ENCODE measurements around the gene ARPIN. TPM values are rescaled to one million over a fixed set of nuclear protein-coding genes. Genes with fewer than 3 reads are reported as not detected.

Gene ARPIN
- total RNA-seq, 1 donor from 2014 or later: 29.8 TPM

DNA sequence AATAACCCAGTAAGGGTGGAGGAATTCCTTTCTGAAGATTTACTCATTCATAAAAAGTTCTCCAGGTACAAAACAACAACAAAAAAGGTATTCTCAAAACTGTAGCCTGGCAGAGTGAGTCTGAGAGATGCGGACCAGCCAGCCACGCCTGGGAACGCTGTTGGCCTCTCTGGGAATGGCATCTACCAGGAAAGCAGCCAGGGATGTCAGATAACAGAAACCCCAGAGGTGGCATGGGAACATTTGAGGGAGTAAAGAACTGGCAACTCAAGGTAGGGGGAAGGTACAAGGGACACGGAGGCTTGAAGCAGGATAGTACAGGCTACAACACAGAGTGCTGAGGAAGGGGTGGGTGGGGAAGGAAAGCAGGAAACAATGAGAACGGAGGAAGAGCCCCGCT lies 11.9 kb downstream of the ARPIN start:
- H3K4me1 ChIP-seq: no peaks in the 10 kb centered on the region
- no peak overlapping the region for H3K27ac ChIP-seq
- no peak overlapping the region for H3K4me3 ChIP-seq
- H3K27me3 ChIP-seq: no peaks in the 10 kb centered on the region
- TF ChIP-seq, protein P1, sequence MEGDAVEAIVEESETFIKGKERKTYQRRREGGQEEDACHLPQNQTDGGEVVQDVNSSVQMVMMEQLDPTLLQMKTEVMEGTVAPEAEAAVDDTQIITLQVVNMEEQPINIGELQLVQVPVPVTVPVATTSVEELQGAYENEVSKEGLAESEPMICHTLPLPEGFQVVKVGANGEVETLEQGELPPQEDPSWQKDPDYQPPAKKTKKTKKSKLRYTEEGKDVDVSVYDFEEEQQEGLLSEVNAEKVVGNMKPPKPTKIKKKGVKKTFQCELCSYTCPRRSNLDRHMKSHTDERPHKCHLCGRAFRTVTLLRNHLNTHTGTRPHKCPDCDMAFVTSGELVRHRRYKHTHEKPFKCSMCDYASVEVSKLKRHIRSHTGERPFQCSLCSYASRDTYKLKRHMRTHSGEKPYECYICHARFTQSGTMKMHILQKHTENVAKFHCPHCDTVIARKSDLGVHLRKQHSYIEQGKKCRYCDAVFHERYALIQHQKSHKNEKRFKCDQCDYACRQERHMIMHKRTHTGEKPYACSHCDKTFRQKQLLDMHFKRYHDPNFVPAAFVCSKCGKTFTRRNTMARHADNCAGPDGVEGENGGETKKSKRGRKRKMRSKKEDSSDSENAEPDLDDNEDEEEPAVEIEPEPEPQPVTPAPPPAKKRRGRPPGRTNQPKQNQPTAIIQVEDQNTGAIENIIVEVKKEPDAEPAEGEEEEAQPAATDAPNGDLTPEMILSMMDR (IDR thresholded peaks at IDR 0.05): no peak
- peaks cover 20 to 44% of the 10 kb centered on the region in 2 donors for H3K36me3 ChIP-seq
- no peak for DNase-seq (ENCODE audit: low spot score in 2 of 2)
- no peaks in the 10 kb centered on the region for H3K9me3 ChIP-seq
- intact Hi-C loops (cut with DNase I): no loop called here

- no peak for DNase-seq (ENCODE audit: low spot score in 2 of 2)
- Histone ChIP-seq H3K4me3 (no peak overlapping the region), H3K27ac (no peak overlapping the region), H3K36me3 (peaks cover 20 to 36% of the 10 kb centered on the region in 2 donors), H3K4me1 (no peaks in the 10 kb centered on the region), H3K27me3 (no peaks in the 10 kb centered on the region), H3K9me3 (no peaks in the 10 kb centered on the region)
- intact Hi-C loops (cut with DNase I): loop anchor here (10.0 kb wide), 2 partner anchors 225 to 985 kb away; partner anchors contain the start of genes FES and PLIN1
- TF ChIP-seq, protein P1 (IDR thresholded peaks at IDR 0.05): no peak
Measured at GRCh38 chr15:89899951-89900567, 12.7 kb downstream of the ARPIN start.

GRCh38 chr15:89899295-89899945 lies 13.3 kb downstream of the ARPIN start:
- TF ChIP-seq, protein P1 (IDR thresholded peaks at IDR 0.05): no peak
- Histone ChIP-seq H3K9me3 (no peaks in the 10 kb centered on the region), H3K27me3 (no peaks in the 10 kb centered on the region), H3K4me1 (peaks cover 0 to 3% of the 10 kb centered on the region in 2 donors), H3K4me3 (no peak overlapping the region), H3K36me3 (peaks cover 20 to 31% of the 10 kb centered on the region in 2 donors), H3K27ac (no peak overlapping the region)
- intact Hi-C loops (cut with DNase I): loop anchor here (10.0 kb wide), 2 partner anchors 225 to 985 kb away; partner anchors contain the start of genes FES and PLIN1
- DNase-seq (ENCODE audit: low spot score in 2 of 2): no peak

DNA sequence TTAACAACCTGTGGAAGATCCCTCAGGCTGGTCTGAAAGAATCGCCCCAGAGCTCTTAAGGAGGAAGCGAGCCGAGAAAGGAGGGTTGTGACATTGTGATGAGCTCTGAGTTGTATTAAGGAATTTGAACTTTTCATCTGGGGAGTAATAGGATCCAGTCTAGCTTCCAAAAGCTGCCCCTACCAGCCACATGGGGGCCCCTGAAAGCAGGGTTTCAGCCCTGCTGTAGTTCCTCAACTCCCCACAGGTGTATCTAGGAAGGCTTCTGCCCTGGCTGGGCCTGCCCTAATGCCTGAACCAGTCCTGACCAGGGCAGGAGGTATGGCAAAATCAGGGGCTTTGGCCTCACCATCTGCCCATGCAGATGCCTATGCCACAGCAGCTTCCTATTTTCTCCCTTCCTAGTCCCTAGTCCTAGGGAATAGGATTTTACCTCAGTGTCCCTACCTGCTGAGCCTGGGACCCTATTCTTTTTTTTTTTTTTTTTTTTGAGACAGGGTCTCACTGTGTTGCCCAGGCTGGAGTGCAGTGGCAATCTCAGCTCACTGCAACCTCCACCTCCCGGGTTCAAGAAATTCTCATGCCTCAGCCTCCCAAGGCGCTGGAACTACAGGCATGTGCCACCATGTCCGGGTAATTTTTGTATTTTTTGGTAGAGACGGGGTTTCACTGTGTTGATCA lies 14.0 kb downstream of the ARPIN start:
- Histone ChIP-seq H3K4me1 (peaks cover 0 to 3% of the 10 kb centered on the region in 2 donors), H3K9me3 (no peaks in the 10 kb centered on the region), H3K36me3 (peaks cover 17 to 26% of the 10 kb centered on the region in 2 donors), H3K27ac (no peak overlapping the region), H3K4me3 (no peak overlapping the region), H3K27me3 (no peaks in the 10 kb centered on the region)
- TF ChIP-seq, protein P1 (IDR thresholded peaks at IDR 0.05): peak in 2 of 3 experiments; percentile 18 to 25
- DNase-seq (ENCODE audit: low spot score in 2 of 2): no peak
- intact Hi-C loops (cut with DNase I): loop anchor here (10.0 kb wide), 2 partner anchors 224 to 986 kb away; partner anchors contain the start of genes FES and PLIN1

DNA sequence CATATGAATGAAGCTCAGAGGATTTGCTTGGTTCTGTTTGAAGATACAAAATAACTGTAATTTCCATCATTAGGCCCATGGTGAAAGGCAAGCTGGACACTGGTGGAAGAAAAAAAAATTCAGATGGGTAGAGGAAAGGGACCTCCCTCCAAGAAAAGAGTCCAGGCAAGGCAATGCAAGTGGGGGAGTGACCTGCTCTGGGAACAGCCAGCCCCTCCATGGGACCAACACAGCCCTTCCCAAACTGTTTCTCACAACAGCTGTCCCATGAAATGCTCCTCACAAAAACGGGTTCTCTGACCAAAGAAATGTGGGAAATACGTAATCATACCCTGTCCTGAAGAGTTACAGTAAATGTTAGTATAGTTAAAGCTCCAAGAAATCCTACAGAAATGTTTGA lies 14.6 kb downstream of the ARPIN start:
- intact Hi-C loops (cut with DNase I): loop anchor here (10.0 kb wide), 2 partner anchors 223 to 987 kb away; partner anchors contain the start of genes FES and PLIN1
- H3K9me3 ChIP-seq: no peaks in the 10 kb centered on the region
- H3K4me3 ChIP-seq: no peak overlapping the region
- peaks cover 11 to 20% of the 10 kb centered on the region in 2 donors for H3K36me3 ChIP-seq
- H3K27me3 ChIP-seq: no peaks in the 10 kb centered on the region
- no peak for DNase-seq (ENCODE audit: low spot score in 2 of 2)
- no peak overlapping the region for H3K27ac ChIP-seq
- H3K4me1 ChIP-seq: peaks cover 0 to 3% of the 10 kb centered on the region in 2 donors
- TF ChIP-seq, protein P1 (IDR thresholded peaks at IDR 0.05): no peak

Data from ascending aorta (tissue), 2 donors.